GM10847 (cell line): ENCODE measurements around the gene DOCK9.

Experiments
- POLR2A ChIP-seq: IDR thresholded peaks from 2 replicates; pipeline ENCODE4 v1.6.1; 2011; ENCODE audit not compliant: insufficient read length; ENCODE audit errors: extremely low read depth

DOCK9 gene

GRCh38 chr13:99003851-99004471 lies 26.1 kb upstream of the DOCK9 start:
- no peak for TF ChIP-seq POLR2A

- no peak for TF ChIP-seq POLR2A
Observed at GRCh38 chr13:99003186-99003585, 25.3 kb upstream of the DOCK9 start.

- TF ChIP-seq POLR2A = no peak
Observed at GRCh38 chr13:99002172-99002710, 24.4 kb upstream of the DOCK9 start.

- no peak for TF ChIP-seq POLR2A
Observed at GRCh38 chr13:99000137-99000536, 22.3 kb upstream of the DOCK9 start.

GRCh38 chr13:98999639-98999952 lies 21.7 kb upstream of the DOCK9 start:
- no peak for TF ChIP-seq POLR2A

- no peak for TF ChIP-seq POLR2A
Observed at GRCh38 chr13:98998831-98999638, 21.2 kb upstream of the DOCK9 start.

- no peak for TF ChIP-seq POLR2A
Observed at GRCh38 chr13:98997738-98998641, 20.1 kb upstream of the DOCK9 start.

GRCh38 chr13:98997011-98997730 lies 19.3 kb upstream of the DOCK9 start:
- TF ChIP-seq POLR2A = no peak

GRCh38 chr13:98996046-98996445 lies 18.2 kb upstream of the DOCK9 start:
- TF ChIP-seq POLR2A = no peak

GRCh38 chr13:98994896-98995295 lies 17.0 kb upstream of the DOCK9 start:
- TF ChIP-seq POLR2A = no peak

- no peak for TF ChIP-seq POLR2A
Observed at GRCh38 chr13:98994080-98994479, 16.2 kb upstream of the DOCK9 start.

- no peak for TF ChIP-seq POLR2A
Observed at GRCh38 chr13:98992355-98992754, 14.5 kb upstream of the DOCK9 start.

GRCh38 chr13:98990701-98991100 lies 12.8 kb upstream of the DOCK9 start:
- no peak for TF ChIP-seq POLR2A

GRCh38 chr13:98989469-98990235 lies 11.8 kb upstream of the DOCK9 start:
- TF ChIP-seq POLR2A = no peak
